Stimulated activated CD8-positive, alpha-beta memory T cell treated with anti-CD3 and anti-CD28 coated beads, Interleukin-12 subunit alpha, Interleukin-12 subunit beta, amount 100 ng/mL, for 24 hours (primary cell): Measurements from ENCODE around the gene NDUFC1.
A peak's percentile ranks its signal among the peaks of the same experiment; 100 is the strongest.
"Not testable (repeated sequence)": the region's sequence is repeated elsewhere in the genome, so short reads cannot be mapped to it uniquely, and the experiment has no call there.

Experiments
- DNase-seq: peaks from one replicate; pipeline ENCODE4 v3.0.0-alpha.2; 2020; ENCODE audit errors: extremely low read depth

Gene NDUFC1

GRCh38 chr4:139297001-139297410 lies 5.3 kb downstream of the NDUFC1 start:
- no peak for DNase-seq

GRCh38 chr4:139295942-139296299 lies 6.4 kb downstream of the NDUFC1 start:
- DNase-seq = no peak

GRCh38 chr4:139295206-139295941 lies 6.9 kb downstream of the NDUFC1 start:
- peak; percentile 96 for DNase-seq

- no peak for DNase-seq
These were observed 16.0 kb downstream of the NDUFC1 start for GRCh38 chr4:139286186-139286698.

GRCh38 chr4:139282721-139283075 lies 19.6 kb downstream of the NDUFC1 start:
- no peak for DNase-seq

GRCh38 chr4:139282065-139282720 lies 20.1 kb downstream of the NDUFC1 start:
- no peak for DNase-seq

DNA sequence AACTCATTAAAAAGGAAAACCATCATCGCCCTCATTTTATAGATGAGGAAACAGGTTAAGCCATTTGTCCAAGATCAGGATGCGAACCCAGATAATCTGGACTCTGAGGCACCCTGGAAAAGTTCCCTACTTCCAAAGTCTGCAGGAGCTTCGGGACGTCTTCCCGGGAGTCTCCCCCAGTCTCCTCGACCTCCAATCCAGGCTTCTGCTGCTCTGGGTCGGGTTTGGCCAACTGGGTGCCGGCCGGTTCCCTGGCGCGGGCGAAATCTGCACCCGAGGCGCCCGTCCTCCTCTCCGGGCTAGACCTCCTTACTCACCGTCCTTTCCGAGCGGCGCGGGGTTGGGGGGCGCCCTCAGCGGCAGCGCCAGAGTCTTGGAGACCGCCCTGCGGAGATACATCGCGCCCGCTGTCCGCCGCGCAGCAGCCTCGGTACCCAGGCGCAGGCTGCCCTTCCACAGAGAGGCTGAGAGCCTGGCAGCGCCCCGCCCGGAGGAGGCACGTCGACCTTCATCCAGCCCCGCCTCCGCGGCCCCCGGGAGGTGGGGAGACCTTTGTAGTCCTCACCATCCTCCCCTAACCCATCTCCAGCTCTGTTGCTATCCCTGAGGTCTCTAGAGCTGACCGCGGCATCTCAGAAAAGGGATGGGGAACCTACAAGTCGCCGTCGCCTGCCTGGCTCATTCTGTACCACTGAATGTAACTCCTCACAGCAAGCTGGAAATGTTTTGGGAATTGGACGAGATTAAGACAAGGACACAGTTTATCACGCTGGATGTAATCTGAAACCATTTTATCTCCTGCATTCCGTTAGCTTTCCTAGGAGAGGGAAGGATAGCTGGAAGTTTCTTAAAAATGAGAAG lies 22.3 kb downstream of the NDUFC1 start, which contains the start of gene MGARP:
MGARP (minus strand) TSS at position 466 of the 861 bp plus-strand sequence; CDS start at position 399, 67 bp downstream.
- DNase-seq = no peak

DNA sequence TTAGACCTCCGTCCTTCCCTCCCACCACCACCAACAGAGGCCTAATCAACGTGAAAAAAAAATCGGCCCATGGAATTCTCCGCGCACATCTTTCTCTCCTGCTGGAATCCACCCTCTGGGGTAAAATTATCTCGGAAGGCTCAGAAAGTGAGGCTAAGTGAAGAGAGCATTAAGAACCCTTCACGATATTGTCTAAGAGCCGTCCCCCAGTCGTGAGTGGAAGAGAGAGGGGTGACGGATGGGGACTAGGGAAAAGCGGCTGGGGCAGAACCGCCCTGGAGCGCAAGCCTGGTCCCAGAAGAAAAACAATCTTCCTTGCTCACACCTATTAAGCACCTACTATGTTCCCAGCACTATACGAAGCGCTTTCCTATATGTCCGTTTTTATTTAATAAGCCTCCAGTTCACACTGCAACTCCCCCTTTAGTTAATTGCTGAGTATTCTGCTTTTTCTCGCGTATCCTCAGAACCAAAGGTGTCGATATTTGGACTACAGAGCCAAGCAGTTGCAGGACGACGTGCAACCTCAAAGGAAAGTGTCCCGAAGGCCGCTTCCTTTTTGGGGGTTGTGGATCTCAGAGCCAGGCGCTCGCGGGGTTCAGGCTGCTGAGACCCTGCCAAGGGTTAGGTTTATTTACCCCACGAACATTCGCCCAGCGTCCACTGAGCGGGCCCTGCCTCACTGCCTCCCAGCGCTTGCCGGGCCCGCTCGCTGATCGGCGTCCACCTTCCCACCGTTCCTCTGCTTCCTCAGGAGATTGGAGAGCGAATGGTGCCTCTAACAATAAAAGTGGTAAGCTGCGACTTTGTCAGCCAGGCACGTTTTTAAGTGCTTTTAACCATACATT lies 23.1 kb downstream of the NDUFC1 start:
- DNase-seq = no peak

DNA sequence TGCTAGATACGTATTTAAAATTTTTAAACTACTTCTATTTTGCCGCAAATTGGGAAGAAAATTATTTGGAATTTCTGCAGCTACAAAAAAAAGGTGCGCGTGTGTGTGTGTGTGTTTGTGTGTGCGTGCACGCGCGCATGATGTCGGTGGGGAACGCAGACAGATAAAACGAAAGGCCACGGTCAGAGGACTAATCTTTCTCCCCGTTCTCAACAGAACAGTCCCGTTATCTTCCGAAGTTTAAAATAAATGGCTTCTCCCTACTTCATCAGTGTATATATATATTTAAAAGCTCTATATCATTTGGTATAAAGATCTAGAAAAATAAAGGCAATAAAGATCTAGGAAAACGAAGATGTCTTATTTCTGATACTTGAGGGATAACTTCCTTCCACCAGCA lies 23.8 kb downstream of the NDUFC1 start:
- DNase-seq = no peak

GRCh38 chr4:139275281-139275735 lies 27.0 kb downstream of the NDUFC1 start:
- no peak for DNase-seq

DNA sequence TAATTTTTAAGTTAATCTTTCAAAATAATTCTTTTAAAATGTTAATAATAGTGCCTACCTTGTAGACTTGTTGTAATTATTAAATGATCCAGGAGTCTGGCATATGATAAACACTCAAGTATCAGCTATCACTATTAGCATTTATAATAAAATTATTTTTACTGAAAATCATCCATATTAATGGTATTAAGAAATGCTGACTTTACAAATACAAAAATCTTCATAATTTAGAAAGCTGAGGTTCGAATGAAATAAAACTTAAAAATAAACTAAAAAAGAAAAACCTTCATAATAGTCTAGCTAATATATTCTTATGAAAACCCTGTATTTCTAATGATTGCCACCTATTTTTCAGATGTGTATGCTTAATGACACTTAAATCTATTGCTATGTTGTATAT lies 27.5 kb downstream of the NDUFC1 start:
- no peak for DNase-seq

DNA sequence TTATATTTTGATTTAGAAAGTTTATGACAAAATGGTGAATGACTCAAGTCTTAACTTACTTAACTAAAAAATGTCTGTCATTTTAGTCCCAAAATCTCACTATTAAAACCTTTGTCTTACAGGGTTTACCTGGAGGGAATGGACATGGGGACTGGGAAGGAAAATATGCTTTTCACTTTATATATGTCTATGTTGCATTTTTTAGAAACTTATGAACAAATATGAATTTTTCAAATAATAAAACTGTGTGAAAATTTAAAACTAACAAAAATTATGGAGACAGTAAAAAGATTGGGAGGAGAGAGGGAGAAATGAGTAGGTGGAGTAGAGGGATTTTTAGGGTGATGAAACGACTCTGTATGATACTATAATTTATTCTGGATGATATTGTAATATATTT lies 28.4 kb downstream of the NDUFC1 start:
- DNase-seq = no peak

DNA sequence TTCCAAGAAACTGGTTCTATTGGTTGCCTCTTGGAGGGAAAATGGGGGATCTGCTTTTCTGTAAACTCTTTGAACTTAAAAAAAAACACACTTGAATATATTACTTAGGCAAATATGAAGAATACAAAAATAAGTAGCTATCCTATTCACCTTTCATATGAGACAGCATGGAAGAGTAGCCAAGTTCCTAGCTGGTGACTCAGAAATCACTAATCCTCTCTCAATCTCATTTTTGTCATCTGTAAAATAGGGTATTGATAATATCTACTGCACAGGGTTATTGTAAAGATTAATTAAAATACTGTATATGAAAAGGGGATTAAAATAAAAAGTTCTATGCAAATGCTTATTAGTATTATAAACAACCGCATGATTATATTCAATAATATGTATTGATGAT lies 35.0 kb downstream of the NDUFC1 start:
- no peak for DNase-seq

GRCh38 chr4:139266583-139267257 lies 35.6 kb downstream of the NDUFC1 start:
- peak; percentile 65 for DNase-seq

GRCh38 chr4:139266208-139266582 lies 36.1 kb downstream of the NDUFC1 start:
- DNase-seq = no peak

DNA sequence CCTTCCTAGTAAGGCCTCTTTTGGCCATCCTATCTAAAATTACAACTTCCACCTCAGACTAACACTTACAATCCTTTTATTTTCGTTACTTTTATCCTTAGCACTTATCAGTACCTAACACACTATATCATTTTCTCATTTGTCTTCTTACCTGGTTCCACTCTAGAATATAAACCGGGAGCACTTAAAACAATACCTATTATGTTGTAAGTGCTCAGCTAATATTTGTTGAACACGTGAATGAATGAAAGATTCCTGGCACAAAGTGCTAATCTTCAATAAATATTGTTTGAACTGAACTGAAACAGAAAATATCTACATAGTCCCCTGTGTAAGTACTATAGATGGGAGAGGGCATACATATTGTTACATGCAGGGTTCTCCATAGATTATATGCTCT lies 36.6 kb downstream of the NDUFC1 start:
- DNase-seq = no peak

DNA sequence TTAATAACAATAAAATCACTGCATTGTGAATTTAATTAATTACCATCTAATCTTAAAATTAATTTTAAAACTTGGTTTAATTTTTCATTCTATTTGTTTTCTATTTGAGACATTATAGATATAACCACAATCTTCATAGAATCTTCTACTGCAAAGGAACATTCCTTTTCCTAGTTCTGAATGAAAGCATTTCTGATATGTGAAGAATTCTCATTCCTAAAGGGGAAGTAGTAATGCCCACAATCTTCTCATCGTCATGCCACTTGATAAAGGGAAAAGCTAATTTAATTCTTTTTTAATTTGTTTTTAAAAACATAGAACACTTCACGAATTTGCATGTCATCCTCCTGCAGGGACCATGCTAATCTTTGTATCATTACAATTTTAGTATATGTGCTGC lies 45.9 kb downstream of the NDUFC1 start:
- no peak for DNase-seq

DNA sequence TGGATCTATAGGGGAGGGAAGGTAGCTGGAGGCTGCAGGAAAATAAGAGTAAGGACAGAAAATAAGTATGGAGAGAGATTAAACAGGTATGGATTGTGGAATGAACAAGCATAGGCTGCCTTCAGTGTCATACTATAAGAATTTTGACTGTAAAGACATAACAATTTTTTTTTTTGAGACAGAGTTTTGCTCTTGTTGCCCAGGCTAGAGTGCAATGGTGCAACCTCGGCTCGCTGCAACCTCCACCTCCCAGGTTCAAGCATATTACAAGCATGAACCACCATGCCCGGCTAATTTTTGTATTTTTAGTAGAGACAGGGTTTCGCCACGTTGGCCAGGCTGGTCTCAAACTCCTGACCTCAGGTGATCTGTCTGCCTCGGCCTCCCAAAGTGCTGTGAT lies 46.7 kb downstream of the NDUFC1 start:
- DNase-seq = not testable (repeated sequence)

GRCh38 chr4:139253713-139254112 lies 48.6 kb downstream of the NDUFC1 start:
- DNase-seq = no peak

- DNase-seq = no peak
These were observed 49.2 kb downstream of the NDUFC1 start for GRCh38 chr4:139253046-139253445.

DNA sequence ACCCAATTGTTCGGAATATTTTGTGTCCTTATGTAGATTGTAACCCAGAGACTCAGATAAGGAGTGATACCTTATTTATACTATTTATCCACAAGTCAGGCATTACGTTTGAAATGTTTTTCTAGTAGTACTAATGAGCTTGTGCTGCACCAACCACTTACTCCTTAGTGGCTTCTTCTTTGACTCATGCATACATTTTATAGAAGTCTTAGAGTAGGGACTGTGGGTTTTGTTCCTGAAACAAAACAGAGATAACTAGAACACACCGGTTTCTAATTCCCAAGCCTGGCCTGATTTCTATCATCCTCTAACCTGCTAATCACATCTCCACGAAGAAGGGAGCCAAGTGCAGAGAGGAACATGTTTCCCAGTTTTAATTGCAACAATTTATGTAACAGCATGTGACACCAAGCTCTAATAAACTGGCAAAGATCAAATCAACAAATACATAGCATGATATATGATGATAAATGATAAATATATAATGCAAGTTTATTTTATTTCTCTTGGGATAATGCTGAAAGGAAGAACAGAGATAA lies 54.5 kb downstream of the NDUFC1 start:
- no peak for DNase-seq
